ENCODE results near the gene VGLL4. TPM values are rescaled to one million over a fixed set of nuclear protein-coding genes. Genes with fewer than 3 reads are reported as not detected.

The VGLL4 gene
- total RNA-seq, 2 experiments from 2014 or later: 36.1 to 74.5 TPM

GRCh38 chr3:11602886-11603527 is 40.7 kb downstream of the VGLL4 start:
- no peaks in the 10 kb centered on the region for H4K20me1 ChIP-seq (ENCODE audit: insufficient read depth, low read length)
- H3K79me2 ChIP-seq (ENCODE audit: insufficient read depth, low read depth, low read length): peaks cover 89% of the 10 kb centered on the region
- peak overlapping the region; percentile 91 for H3K27ac ChIP-seq (ENCODE audit: low read depth, low read length, poor library complexity, severe bottlenecking)
- peaks cover 91% of the 10 kb centered on the region for H3K4me1 ChIP-seq (ENCODE audit: insufficient read depth, low read length, poor library complexity, severe bottlenecking)
- no peaks in the 10 kb centered on the region for H3K9me2 ChIP-seq (ENCODE audit: insufficient read depth, low read length)
- BruUV-seq (replicated peaks): no TSS peak
- H3K4me2 ChIP-seq (ENCODE audit: low read length): peak overlapping the region; percentile 88
- H2AFZ ChIP-seq (ENCODE audit: low read length): peak overlapping the region; percentile 59; the same call in 1 of the 2 replicates
- peak overlapping the region; percentile 52 for H3K4me3 ChIP-seq (ENCODE audit: low read depth, low read length, poor library complexity, severe bottlenecking)
- H3K36me3 ChIP-seq (ENCODE audit: insufficient read depth, low read length): peaks cover 42% of the 10 kb centered on the region
- peak; percentile 23 for DNase-seq (ENCODE audit: low spot score)
- intact Hi-C loops (cut with micrococcal nuclease; ENCODE audit: unreplicated experiment): loop anchor here (5.0 kb wide), 1 partner anchor 119 kb away; no protein-coding TSS in a partner anchor
- ChIA-PET POLR2A (interaction anchor here (0.8 to 2.4 kb wide), 4 partner anchors 12 to 44 kb away, joined by 3 to 16 read pairs (median 4); partner anchors contain the start of gene VGLL4), CTCF (ENCODE audit: unreplicated experiment) (no interaction called here)
- H3K9me3 ChIP-seq (ENCODE audit: low read length): no peaks in the 10 kb centered on the region
- TF ChIP-seq EZH2phosphoT487 (IDR thresholded peaks at IDR 0.05; ENCODE audit: borderline replicate concordance, low read depth, low read length) (no peak), CTCF (conservative IDR thresholded peaks at IDR 0.05; ENCODE audit: low read length) (no peak)

GRCh38 chr3:11602239-11602840 is 41.4 kb downstream of the VGLL4 start:
- H3K4me3 ChIP-seq (ENCODE audit: low read depth, low read length, poor library complexity, severe bottlenecking): peak overlapping the region; percentile 52
- POLR2A ChIA-PET: interaction anchor here (0.8 to 1.3 kb wide), 3 partner anchors 11 to 44 kb away, joined by 3 read pairs; partner anchors contain the start of gene VGLL4
- H3K9me3 ChIP-seq (ENCODE audit: low read length): no peaks in the 10 kb centered on the region; the same call in 1 of the 2 replicates
- peaks cover 86% of the 10 kb centered on the region for H3K79me2 ChIP-seq (ENCODE audit: insufficient read depth, low read depth, low read length)
- H3K27ac ChIP-seq (ENCODE audit: low read depth, low read length, poor library complexity, severe bottlenecking): peak overlapping the region; percentile 91
- no peak for TF ChIP-seq CTCF (conservative IDR thresholded peaks at IDR 0.05; ENCODE audit: low read length)
- no peak for TF ChIP-seq EZH2phosphoT487 (IDR thresholded peaks at IDR 0.05; ENCODE audit: borderline replicate concordance, low read depth, low read length)
- peak overlapping the region; percentile 88 for H3K4me2 ChIP-seq (ENCODE audit: low read length)
- intact Hi-C loops (cut with micrococcal nuclease; ENCODE audit: unreplicated experiment): loop anchor here (5.0 kb wide), 1 partner anchor 120 kb away; no protein-coding TSS in a partner anchor
- peaks cover 48% of the 10 kb centered on the region for H3K36me3 ChIP-seq (ENCODE audit: insufficient read depth, low read length)
- DNase-seq (ENCODE audit: low spot score): no peak
- BruUV-seq (replicated peaks): TSS peak; percentile 80
- H4K20me1 ChIP-seq (ENCODE audit: insufficient read depth, low read length): no peaks in the 10 kb centered on the region
- H3K4me1 ChIP-seq (ENCODE audit: insufficient read depth, low read length, poor library complexity, severe bottlenecking): peaks cover 84% of the 10 kb centered on the region
- peak overlapping the region; percentile 59; the same call in 1 of the 2 replicates for H2AFZ ChIP-seq (ENCODE audit: low read length)
- no peaks in the 10 kb centered on the region for H3K9me2 ChIP-seq (ENCODE audit: insufficient read depth, low read length)
- CTCF ChIA-PET (ENCODE audit: unreplicated experiment): no interaction called here

Measured in OCI-LY7 (cell line).